Mammary epithelial cell (primary cell): ENCODE measurements around the gene GPAT3.

ENCODE experiments used
- EZH2 ChIP-seq: IDR thresholded peaks from 2 replicates; pipeline ENCODE4 v1.6.1; 2012; ENCODE audit warnings: low read length, inconsistent platforms, borderline replicate concordance
- TF ChIP-seq, protein P1 (sequence below), 2 donors: IDR thresholded peaks in 1 of 2; conservative IDR thresholded peaks in 1 of 2; 2 replicates each; pipeline ENCODE4 v1.5.1; 2011 to 2012; ENCODE audit warnings: inconsistent platforms in 2 of 2, low read length in 2 of 2, mild to moderate bottlenecking in 2 of 2, control low read depth in 1 of 2, low read depth in 1 of 2; ENCODE audit not compliant: insufficient read depth in 1 of 2; ENCODE audit errors: extremely low read depth in 1 of 2

DNA sequence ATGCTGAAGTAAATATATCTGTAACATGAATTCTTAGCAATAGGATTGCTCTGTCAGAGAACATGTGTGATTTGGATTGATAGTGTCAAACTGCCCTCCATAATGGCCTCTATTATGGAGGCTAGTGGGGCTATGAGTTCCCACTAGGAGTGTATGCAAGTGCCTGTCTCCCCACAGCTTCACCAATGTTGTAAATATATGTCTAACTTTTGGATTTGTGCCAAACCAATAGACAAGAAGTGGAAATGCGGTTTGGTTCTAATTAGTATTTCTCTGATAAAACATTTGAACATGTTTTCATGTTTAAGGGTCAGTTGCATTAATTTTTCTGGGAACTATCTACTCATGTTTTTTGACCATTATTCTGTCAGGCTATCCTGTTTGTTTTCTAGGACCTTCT, 28.1 kb downstream of the GPAT3 start:
- TF ChIP-seq, protein P1, sequence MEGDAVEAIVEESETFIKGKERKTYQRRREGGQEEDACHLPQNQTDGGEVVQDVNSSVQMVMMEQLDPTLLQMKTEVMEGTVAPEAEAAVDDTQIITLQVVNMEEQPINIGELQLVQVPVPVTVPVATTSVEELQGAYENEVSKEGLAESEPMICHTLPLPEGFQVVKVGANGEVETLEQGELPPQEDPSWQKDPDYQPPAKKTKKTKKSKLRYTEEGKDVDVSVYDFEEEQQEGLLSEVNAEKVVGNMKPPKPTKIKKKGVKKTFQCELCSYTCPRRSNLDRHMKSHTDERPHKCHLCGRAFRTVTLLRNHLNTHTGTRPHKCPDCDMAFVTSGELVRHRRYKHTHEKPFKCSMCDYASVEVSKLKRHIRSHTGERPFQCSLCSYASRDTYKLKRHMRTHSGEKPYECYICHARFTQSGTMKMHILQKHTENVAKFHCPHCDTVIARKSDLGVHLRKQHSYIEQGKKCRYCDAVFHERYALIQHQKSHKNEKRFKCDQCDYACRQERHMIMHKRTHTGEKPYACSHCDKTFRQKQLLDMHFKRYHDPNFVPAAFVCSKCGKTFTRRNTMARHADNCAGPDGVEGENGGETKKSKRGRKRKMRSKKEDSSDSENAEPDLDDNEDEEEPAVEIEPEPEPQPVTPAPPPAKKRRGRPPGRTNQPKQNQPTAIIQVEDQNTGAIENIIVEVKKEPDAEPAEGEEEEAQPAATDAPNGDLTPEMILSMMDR (conservative IDR thresholded peaks at IDR 0.05 in 1 of 2, IDR thresholded peaks at IDR 0.05 in 1 of 2; ENCODE audit: extremely low read depth in 1 of 2, insufficient read depth in 1 of 2, low read depth in 1 of 2, low read length in 2 of 2), result no peak
- TF ChIP-seq EZH2, result no peak
